ENCODE data around the gene CPSF4L.
"Not testable (repeated sequence)": the region's sequence is repeated elsewhere in the genome, so short reads cannot be mapped to it uniquely, and the experiment has no call there.

The CPSF4L gene

GRCh38 chr17:73261617-73261951, at the start of gene CPSF4L:
TSS of gene CPSF4L (minus strand) at chr17:73261880. CDS start at chr17:73261818, 62 bp downstream.
- DNase-seq (ENCODE audit: low read depth), result no peak

GRCh38 chr17:73311428-73311780, 49.7 kb upstream of the CPSF4L start:
- DNase-seq (ENCODE audit: low read depth), result peak; percentile 4

- DNase-seq (ENCODE audit: low read depth), result no peak
Observed at GRCh38 chr17:73309727-73310596, 48.3 kb upstream of the CPSF4L start.

- not testable (repeated sequence) for DNase-seq (ENCODE audit: low read depth)
Observed at GRCh38 chr17:73308959-73309358, 47.3 kb upstream of the CPSF4L start.

- DNase-seq (ENCODE audit: low read depth), result no peak
Observed at GRCh38 chr17:73308017-73308823, 46.5 kb upstream of the CPSF4L start.

GRCh38 chr17:73307130-73307529, 45.5 kb upstream of the CPSF4L start:
- DNase-seq (ENCODE audit: low read depth), result no peak

GRCh38 chr17:73305845-73306836, 44.5 kb upstream of the CPSF4L start:
- DNase-seq (ENCODE audit: low read depth), result no peak

- no peak for DNase-seq (ENCODE audit: low read depth)
Observed at GRCh38 chr17:73304971-73305812, 43.5 kb upstream of the CPSF4L start.

- no peak for DNase-seq (ENCODE audit: low read depth)
Observed at GRCh38 chr17:73304438-73304837, 42.8 kb upstream of the CPSF4L start.

GRCh38 chr17:73302189-73302588, 40.5 kb upstream of the CPSF4L start:
- no peak for DNase-seq (ENCODE audit: low read depth)

GRCh38 chr17:73301369-73301768, 39.7 kb upstream of the CPSF4L start:
- DNase-seq (ENCODE audit: low read depth), result no peak

GRCh38 chr17:73300392-73300791, 38.7 kb upstream of the CPSF4L start:
- no peak for DNase-seq (ENCODE audit: low read depth)

- no peak for DNase-seq (ENCODE audit: low read depth)
Observed at GRCh38 chr17:73297934-73298861, 36.5 kb upstream of the CPSF4L start.

GRCh38 chr17:73293480-73293911, 31.8 kb upstream of the CPSF4L start:
- DNase-seq (ENCODE audit: low read depth), result no peak

- no peak for DNase-seq (ENCODE audit: low read depth)
Observed at GRCh38 chr17:73293031-73293430, 31.4 kb upstream of the CPSF4L start.

GRCh38 chr17:73292031-73292531, 30.4 kb upstream of the CPSF4L start:
- no peak for DNase-seq (ENCODE audit: low read depth)

GRCh38 chr17:73291260-73291801, 29.7 kb upstream of the CPSF4L start:
- no peak for DNase-seq (ENCODE audit: low read depth)

GRCh38 chr17:73290399-73291259, 28.9 kb upstream of the CPSF4L start:
- no peak for DNase-seq (ENCODE audit: low read depth)
